Neural progenitor cell (in vitro differentiated cells): ENCODE data around the gene CRACDL.

Experiments
- CTCF ChIP-seq: fragments of 200-600 bp; sonication (generic); IDR thresholded peaks from 2 replicates; pipeline ENCODE4 v1.5.1; 2017; ENCODE audit warnings: antibody characterized with exemption, mild to moderate bottlenecking
- EZH2 ChIP-seq: fragments of 200-600 bp; sonication (generic); IDR thresholded peaks from 2 replicates; pipeline ENCODE4 v1.6.1; 2017; ENCODE audit warnings: antibody characterized with exemption, mild to moderate bottlenecking, moderate library complexity
- EZH2phosphoT487 ChIP-seq: fragments of 200-600 bp; sonication (generic); IDR thresholded peaks from 2 replicates; pipeline ENCODE4 v1.6.1; 2017; ENCODE audit warnings: antibody characterized with exemption

GRCh38 chr2:98859323-98859722 lies 76.7 kb downstream of the CRACDL start:
- TF ChIP-seq EZH2: no peak
- no peak for TF ChIP-seq CTCF
- TF ChIP-seq EZH2phosphoT487: no peak
